SK-N-SH treated with all-trans-retinoic acid at 6 μM for 48 hours (cell line): ENCODE measurements around the gene GPR161.

Experiments
- ATAC-seq: fragments of 200-7000 bp; cut with Tn5 transposase; 3 replicates; pipeline ENCODE4 v1.9.1; 2020; ENCODE audit warnings: mild to moderate bottlenecking, moderate library complexity
- ARNTL ChIP-seq: fragments of 450-650 bp; formaldehyde crosslinking; IDR thresholded peaks from 2 replicates; pipeline ENCODE4 v1.5.0; 2020; ENCODE audit warnings: low read depth, mild to moderate bottlenecking, moderate library complexity, borderline replicate concordance
- BACH2 ChIP-seq: fragments of 250-450 bp; sonication (Bioruptor Pico); IDR thresholded peaks from 2 replicates; pipeline ENCODE4 v1.9.0; 2021; ENCODE audit warnings: mild to moderate bottlenecking, borderline replicate concordance
- CSDC2 ChIP-seq: fragments of 250-450 bp; sonication (Bioruptor Pico); IDR thresholded peaks from 2 replicates; pipeline ENCODE4 v1.5.0; 2020; ENCODE audit warnings: mild to moderate bottlenecking, moderate library complexity
- GLIS3 ChIP-seq: fragments of 250-450 bp; sonication (Bioruptor Pico); IDR thresholded peaks from 2 replicates; pipeline ENCODE4 v1.5.0; 2020; ENCODE audit warnings: mild to moderate bottlenecking, moderate library complexity
- ISL1 ChIP-seq: fragments of 250-450 bp; sonication (Bioruptor Pico); IDR thresholded peaks from 2 replicates; pipeline ENCODE4 v2.1.2; 2022; ENCODE audit warnings: mild to moderate bottlenecking, moderate library complexity
- OSR1 ChIP-seq: fragments of 250-450 bp; sonication (Bioruptor Pico); IDR thresholded peaks from 2 replicates; pipeline ENCODE4 v1.8.0; 2022; ENCODE audit warnings: moderate library complexity, mild to moderate bottlenecking, inconsistent platforms
- PATZ1 ChIP-seq: fragments of 250-450 bp; sonication (Bioruptor Pico); IDR thresholded peaks from 2 replicates; pipeline ENCODE4 v1.8.0; 2020; ENCODE audit warnings: mild to moderate bottlenecking, moderate library complexity, borderline replicate concordance
- PPARA ChIP-seq: fragments of 250-450 bp; sonication (Bioruptor Pico); IDR thresholded peaks from 2 replicates; pipeline ENCODE4 v1.5.0; 2020; ENCODE audit warnings: mild to moderate bottlenecking, borderline replicate concordance
- RARB ChIP-seq: fragments of 250-450 bp; sonication (Bioruptor Pico); IDR thresholded peaks from 2 replicates; pipeline ENCODE4 v1.8.0; 2021; ENCODE audit warnings: mild to moderate bottlenecking, moderate library complexity
- SNAI2 ChIP-seq: fragments of 250-450 bp; sonication (Bioruptor Pico); IDR thresholded peaks from 2 replicates; pipeline ENCODE4 v1.5.0; 2020; ENCODE audit warnings: mild to moderate bottlenecking, moderate library complexity
- TCF4 ChIP-seq: fragments of 250-450 bp; sonication (Bioruptor Pico); IDR thresholded peaks from 2 replicates; pipeline ENCODE4 v1.8.0; 2021; ENCODE audit warnings: mild to moderate bottlenecking, moderate library complexity, borderline replicate concordance
- ZC3H10 ChIP-seq: fragments of 250-450 bp; sonication (Bioruptor Pico); IDR thresholded peaks from 2 replicates; pipeline ENCODE4 v1.5.1; 2021; ENCODE audit warnings: mild to moderate bottlenecking, moderate library complexity
- ZFP3 ChIP-seq: fragments of 250-450 bp; sonication (Bioruptor Pico); IDR thresholded peaks from 2 replicates; pipeline ENCODE4 v1.5.0; 2020; ENCODE audit warnings: mild to moderate bottlenecking, moderate library complexity
- ZNF565 ChIP-seq: fragments of 450-650 bp; formaldehyde crosslinking; conservative IDR thresholded peaks from 2 replicates; pipeline ENCODE4 v1.5.0; 2020; ENCODE audit warnings: low read depth, mild to moderate bottlenecking, moderate library complexity
- ZNF70 ChIP-seq: fragments of 450-650 bp; formaldehyde crosslinking; IDR thresholded peaks from 2 replicates; pipeline ENCODE4 v1.5.0; 2020; ENCODE audit warnings: mild to moderate bottlenecking, moderate library complexity
- ZNF8 ChIP-seq: fragments of 450-650 bp; formaldehyde crosslinking; IDR thresholded peaks from 2 replicates; pipeline ENCODE4 v1.5.0; 2020; ENCODE audit warnings: mild to moderate bottlenecking, moderate library complexity
- TF ChIP-seq, protein P1 (sequence below): fragments of 250-450 bp; sonication (Bioruptor Pico); IDR thresholded peaks from 2 replicates; pipeline ENCODE4 v1.8.0; 2021; ENCODE audit warnings: low read depth, mild to moderate bottlenecking, moderate library complexity, borderline replicate concordance
- TF ChIP-seq, protein P2 (sequence below): fragments of 250-450 bp; sonication (Bioruptor Pico); IDR thresholded peaks from 2 replicates; pipeline ENCODE4 v1.5.0; 2020; ENCODE audit warnings: mild to moderate bottlenecking, moderate library complexity

GPR161 gene

DNA sequence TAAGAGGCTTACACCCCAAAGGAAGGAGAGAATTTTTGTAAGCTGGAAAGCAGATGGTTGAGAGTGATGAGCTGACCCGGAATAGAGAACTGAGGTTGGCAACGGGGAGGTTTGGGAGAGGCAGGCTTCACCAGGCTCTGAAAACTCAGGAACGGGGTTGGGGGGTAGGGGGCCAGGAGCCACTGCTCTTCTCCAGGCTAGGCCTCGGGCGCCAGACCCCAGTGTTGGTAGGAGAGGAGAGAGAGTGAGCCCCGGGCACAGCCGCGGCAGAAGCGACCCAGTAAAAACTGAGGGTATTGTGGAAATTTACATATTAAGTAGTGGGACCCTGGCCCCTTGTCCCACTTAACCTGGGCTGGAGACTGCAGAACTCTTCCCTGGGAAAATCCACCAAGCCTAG is 45.7 kb downstream of the GPR161 start (continued):
- TF ChIP-seq, protein P1, sequence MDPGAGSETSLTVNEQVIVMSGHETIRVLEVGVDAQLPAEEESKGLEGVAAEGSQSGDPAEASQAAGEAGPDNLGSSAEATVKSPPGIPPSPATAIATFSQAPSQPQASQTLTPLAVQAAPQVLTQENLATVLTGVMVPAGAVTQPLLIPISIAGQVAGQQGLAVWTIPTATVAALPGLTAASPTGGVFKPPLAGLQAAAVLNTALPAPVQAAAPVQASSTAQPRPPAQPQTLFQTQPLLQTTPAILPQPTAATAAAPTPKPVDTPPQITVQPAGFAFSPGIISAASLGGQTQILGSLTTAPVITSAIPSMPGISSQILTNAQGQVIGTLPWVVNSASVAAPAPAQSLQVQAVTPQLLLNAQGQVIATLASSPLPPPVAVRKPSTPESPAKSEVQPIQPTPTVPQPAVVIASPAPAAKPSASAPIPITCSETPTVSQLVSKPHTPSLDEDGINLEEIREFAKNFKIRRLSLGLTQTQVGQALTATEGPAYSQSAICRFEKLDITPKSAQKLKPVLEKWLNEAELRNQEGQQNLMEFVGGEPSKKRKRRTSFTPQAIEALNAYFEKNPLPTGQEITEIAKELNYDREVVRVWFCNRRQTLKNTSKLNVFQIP, result no peak
- no peak for TF ChIP-seq SNAI2 (CRISPR knock-in tag)
- TF ChIP-seq ARNTL (CRISPR knock-in tag), result no peak

DNA sequence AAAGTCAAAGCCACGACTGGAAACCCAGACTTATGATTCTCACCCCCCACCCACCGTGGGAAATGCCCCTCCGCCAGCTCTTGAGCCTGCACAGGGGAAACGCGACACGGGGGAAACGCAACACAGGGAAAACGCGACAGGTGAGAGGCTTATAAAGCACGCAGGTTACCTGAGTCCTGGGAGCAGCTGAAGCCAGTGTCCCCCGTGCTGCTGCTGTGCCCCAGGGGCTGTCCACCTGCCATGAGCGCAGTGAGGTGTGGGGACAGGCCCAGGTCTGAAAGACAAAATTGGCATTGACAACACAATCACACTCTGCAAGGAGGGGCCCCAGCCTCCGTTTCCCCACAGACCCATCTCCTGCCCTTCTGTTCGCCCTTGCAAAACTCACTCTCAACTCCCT is 46.3 kb downstream of the GPR161 start:
- TF ChIP-seq RARB, result no peak
- no peak for TF ChIP-seq ZNF70 (CRISPR knock-in tag)
- no peak for TF ChIP-seq GLIS3 (CRISPR knock-in tag)
- no peak for TF ChIP-seq PATZ1 (CRISPR knock-in tag)
- TF ChIP-seq, all 23 proteins: peak for 0
- no peak for ATAC-seq

- TF ChIP-seq ZFP3 (CRISPR knock-in tag), result no peak
- no peak for TF ChIP-seq BACH2 (CRISPR knock-in tag)
- ATAC-seq, result no peak
Measured at GRCh38 chr1:168089979-168090337, 46.8 kb downstream of the GPR161 start.

DNA sequence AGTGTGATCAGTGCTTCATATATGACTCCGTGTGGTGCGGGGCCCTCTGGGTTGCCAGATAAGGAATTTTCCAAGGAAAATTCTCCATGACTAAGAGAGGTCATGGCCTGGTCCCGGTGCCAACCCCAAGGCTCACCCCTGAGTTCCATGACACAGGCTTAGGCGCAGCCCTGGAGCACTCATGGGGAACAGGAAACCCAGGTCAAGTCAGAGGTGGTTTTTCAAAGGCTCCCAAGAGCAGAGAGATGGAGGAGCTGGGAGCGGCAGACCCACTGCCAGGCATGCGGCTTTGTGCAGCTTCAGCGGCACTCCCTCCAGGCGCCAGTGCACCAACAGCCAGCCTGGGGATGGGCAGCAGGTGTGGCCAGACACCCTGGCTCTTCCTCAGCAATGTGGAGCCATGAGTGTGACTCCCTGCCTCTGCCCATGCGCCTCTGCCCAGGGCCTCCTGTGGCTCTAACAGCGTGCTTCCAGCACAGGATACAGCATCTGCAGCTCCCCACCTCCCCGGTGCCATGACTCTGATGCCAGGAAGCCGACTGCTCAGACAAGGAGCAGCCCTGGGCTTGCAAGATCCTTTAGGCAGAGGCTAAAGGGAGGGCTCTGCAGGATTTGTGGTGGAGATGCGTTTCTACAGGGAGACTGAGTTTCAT is 47.3 kb downstream of the GPR161 start:
- no peak for TF ChIP-seq BACH2 (CRISPR knock-in tag)
- no peak for TF ChIP-seq ZFP3 (CRISPR knock-in tag)
- TF ChIP-seq, protein P1, result no peak
- TF ChIP-seq ISL1 (CRISPR knock-in tag), result no peak
- TF ChIP-seq SNAI2 (CRISPR knock-in tag), result no peak
- TF ChIP-seq, protein P2, sequence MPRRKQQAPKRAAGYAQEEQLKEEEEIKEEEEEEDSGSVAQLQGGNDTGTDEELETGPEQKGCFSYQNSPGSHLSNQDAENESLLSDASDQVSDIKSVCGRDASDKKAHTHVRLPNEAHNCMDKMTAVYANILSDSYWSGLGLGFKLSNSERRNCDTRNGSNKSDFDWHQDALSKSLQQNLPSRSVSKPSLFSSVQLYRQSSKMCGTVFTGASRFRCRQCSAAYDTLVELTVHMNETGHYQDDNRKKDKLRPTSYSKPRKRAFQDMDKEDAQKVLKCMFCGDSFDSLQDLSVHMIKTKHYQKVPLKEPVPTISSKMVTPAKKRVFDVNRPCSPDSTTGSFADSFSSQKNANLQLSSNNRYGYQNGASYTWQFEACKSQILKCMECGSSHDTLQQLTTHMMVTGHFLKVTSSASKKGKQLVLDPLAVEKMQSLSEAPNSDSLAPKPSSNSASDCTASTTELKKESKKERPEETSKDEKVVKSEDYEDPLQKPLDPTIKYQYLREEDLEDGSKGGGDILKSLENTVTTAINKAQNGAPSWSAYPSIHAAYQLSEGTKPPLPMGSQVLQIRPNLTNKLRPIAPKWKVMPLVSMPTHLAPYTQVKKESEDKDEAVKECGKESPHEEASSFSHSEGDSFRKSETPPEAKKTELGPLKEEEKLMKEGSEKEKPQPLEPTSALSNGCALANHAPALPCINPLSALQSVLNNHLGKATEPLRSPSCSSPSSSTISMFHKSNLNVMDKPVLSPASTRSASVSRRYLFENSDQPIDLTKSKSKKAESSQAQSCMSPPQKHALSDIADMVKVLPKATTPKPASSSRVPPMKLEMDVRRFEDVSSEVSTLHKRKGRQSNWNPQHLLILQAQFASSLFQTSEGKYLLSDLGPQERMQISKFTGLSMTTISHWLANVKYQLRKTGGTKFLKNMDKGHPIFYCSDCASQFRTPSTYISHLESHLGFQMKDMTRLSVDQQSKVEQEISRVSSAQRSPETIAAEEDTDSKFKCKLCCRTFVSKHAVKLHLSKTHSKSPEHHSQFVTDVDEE, result no peak
- no peak for TF ChIP-seq ARNTL (CRISPR knock-in tag)
- no peak for TF ChIP-seq RARB
- no peak for TF ChIP-seq PPARA (CRISPR knock-in tag)
- no peak for TF ChIP-seq ZC3H10 (CRISPR knock-in tag)
- TF ChIP-seq PATZ1 (CRISPR knock-in tag), result no peak
- no peak for TF ChIP-seq CSDC2
- no peak for TF ChIP-seq ZNF8 (CRISPR knock-in tag)
- TF ChIP-seq OSR1, result no peak
- TF ChIP-seq ZNF565 (CRISPR knock-in tag), result no peak
- TF ChIP-seq TCF4 (CRISPR knock-in tag), result no peak
- no peak for TF ChIP-seq ZNF70 (CRISPR knock-in tag)
- no peak for ATAC-seq
